VCaP (cell line): ENCODE data around the gene SIGLEC5.
A peak's percentile ranks its signal among the peaks of the same experiment; 100 is the strongest.

Source experiments
- H3K27ac ChIP-seq: fragments of 450-650 bp; 2 replicates; pipeline ENCODE4 v1.5.1; 2017
- CTCF ChIP-seq: fragments of 450-650 bp; conservative IDR thresholded peaks from 2 replicates; pipeline ENCODE4 v1.5.1; 2017; ENCODE audit warnings: mild to moderate bottlenecking, moderate library complexity

SIGLEC5 gene

GRCh38 chr19:51600940-51601580 lies 29.1 kb downstream of the SIGLEC5 start:
- no peak for TF ChIP-seq CTCF
- H3K27ac ChIP-seq = no peak overlapping the region

- H3K27ac ChIP-seq = no peak overlapping the region
- TF ChIP-seq CTCF = no peak
Measured at GRCh38 chr19:51599084-51599483, 31.1 kb downstream of the SIGLEC5 start.

GRCh38 chr19:51598159-51598915 lies 31.9 kb downstream of the SIGLEC5 start:
- TF ChIP-seq CTCF = no peak
- no peak overlapping the region for H3K27ac ChIP-seq

GRCh38 chr19:51595190-51596175 lies 34.7 kb downstream of the SIGLEC5 start:
- peak overlapping the region; percentile 86 for H3K27ac ChIP-seq
- no peak for TF ChIP-seq CTCF

- no peak for TF ChIP-seq CTCF
- peak overlapping the region; percentile 86 for H3K27ac ChIP-seq
Measured at GRCh38 chr19:51594774-51595109, 35.5 kb downstream of the SIGLEC5 start.

GRCh38 chr19:51593969-51594773 lies 36.0 kb downstream of the SIGLEC5 start:
- no peak for TF ChIP-seq CTCF
- peak overlapping the region; percentile 86 for H3K27ac ChIP-seq
